SK-N-MC (cell line): ENCODE data around the gene TMCO4.

ENCODE experiments used
- EZH2 ChIP-seq: fragments of 200-600 bp; sonication (generic); IDR thresholded peaks from one replicate; pipeline ENCODE4 v1.6.1; 2017; ENCODE audit warnings: antibody characterized with exemption
- FOXP2 ChIP-seq: optimal IDR thresholded peaks from 2 replicates; pipeline ENCODE3; 2011; ENCODE audit warnings: mild to moderate bottlenecking, moderate library complexity; ENCODE audit not compliant: insufficient read depth; ENCODE audit errors: extremely low read length, control extremely low read depth
- POLR2AphosphoS5 ChIP-seq: IDR thresholded peaks from 2 replicates; pipeline ENCODE4 v1.6.1; 2012; ENCODE audit warnings: mild to moderate bottlenecking, low read depth, low read length, borderline replicate concordance

DNA sequence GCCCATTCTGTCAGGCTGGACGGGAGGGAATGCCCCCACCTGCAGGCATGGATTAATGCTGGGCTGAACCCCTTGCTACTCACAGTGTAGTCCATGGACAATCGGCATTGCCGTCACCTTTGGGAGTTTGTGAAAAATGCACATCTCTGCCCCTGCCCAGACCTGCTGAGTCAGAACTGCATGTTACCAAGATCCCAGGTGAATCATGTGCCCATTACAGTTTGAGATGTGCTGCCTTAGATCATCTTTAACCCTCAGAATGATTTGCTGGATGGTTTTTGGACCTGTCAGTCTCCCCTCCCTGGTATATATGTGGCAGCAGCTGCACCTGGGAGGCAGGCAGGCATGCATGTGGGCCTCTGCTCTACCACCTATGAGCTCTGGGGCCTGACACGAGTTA is 120.0 kb downstream of the TMCO4 start:
- TF ChIP-seq FOXP2 (no peak), EZH2 (no peak), POLR2AphosphoS5 (no peak)
